GM18526 (cell line): Measurements from ENCODE around the gene QRICH1.
A peak's percentile ranks its signal among the peaks of the same experiment; 100 is the strongest.

ENCODE experiments used
- POLR2A ChIP-seq: IDR thresholded peaks from 3 replicates; pipeline ENCODE4 v1.6.1; 2011; ENCODE audit not compliant: insufficient read length; ENCODE audit errors: extremely low read depth

The QRICH1 gene

DNA sequence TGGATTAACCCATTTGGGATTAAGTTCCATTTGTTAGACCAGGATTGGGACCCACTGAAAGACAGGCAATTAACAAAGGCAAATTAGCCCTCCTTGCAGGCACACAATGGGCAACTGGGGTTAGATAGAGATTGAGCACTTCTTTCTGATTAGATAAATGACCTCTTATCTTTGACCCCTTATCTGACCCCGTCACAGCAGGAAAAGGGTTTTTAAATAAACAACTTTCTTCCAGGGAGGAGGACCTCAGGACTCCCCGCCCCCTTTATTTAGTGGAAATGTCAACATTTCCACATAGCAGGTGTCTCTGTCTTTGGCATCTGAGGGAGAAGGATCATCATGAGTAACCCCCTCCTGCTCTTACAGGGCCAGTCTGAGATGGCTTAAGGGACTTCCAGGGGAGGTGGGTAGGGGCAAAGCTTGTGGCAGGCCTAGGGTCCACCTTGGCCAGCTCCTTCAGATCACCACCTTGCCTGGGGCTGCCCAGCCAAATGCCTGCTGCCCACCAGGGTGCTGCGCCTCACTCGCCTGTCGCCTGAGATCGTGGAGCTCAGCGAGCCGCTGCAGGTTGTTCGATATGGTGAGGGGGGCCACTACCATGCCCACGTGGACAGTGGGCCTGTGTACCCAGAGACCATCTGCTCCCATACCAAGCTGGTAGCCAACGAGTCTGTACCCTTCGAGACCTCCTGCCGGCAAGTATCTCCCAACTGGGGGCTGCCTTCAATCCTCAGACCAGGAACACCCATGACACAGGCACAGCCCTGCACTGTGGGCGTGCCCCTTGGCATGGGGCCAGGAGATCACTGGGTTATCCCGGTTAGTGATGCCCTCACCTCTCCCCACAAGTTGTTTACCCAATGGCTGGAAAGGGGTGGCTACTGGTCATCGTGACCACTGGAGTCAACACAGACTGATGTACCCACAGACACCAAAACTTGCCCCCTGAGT is 89.2 kb downstream of the QRICH1 start:
- TF ChIP-seq POLR2A: no peak

GRCh38 chr3:49001155-49001554 is 92.7 kb downstream of the QRICH1 start:
- TF ChIP-seq POLR2A: no peak

DNA sequence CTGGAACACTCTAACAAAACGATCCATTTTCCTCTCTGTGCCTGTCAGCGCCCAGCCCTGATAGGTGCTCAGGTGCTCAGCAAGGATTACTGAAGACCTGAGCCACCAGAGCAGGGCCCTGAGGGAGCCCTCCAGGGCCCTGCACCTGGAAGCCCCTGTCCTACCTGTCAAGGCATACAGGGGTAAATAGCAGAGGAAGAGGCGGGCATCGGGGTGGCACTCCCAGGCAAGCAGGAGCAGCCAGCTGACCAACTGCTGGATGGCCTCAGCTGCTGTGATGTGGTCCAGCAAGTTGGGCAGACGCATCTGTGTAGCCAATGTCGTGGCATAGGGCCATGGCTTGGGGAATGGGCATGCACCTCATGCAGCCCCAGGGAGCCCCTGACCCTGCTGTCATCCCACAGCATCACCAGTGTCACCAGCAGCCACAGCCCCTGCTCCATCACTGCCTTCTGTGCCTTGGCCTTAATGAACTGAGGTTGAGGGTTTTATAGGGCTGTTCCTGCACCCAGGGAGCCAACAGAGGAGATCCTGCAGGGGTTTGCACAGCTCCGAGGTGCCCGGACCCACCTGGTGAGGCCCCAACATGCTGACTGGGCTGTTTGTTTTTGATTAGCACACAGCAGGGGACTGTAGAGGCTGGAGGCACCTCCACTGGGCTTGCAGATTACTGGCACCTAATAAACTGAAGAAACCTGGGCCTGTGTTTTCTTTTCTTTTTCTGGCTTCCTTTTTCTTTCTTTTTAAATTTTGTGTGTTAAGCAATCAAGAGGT is 94.6 kb downstream of the QRICH1 start:
- no peak for TF ChIP-seq POLR2A

DNA sequence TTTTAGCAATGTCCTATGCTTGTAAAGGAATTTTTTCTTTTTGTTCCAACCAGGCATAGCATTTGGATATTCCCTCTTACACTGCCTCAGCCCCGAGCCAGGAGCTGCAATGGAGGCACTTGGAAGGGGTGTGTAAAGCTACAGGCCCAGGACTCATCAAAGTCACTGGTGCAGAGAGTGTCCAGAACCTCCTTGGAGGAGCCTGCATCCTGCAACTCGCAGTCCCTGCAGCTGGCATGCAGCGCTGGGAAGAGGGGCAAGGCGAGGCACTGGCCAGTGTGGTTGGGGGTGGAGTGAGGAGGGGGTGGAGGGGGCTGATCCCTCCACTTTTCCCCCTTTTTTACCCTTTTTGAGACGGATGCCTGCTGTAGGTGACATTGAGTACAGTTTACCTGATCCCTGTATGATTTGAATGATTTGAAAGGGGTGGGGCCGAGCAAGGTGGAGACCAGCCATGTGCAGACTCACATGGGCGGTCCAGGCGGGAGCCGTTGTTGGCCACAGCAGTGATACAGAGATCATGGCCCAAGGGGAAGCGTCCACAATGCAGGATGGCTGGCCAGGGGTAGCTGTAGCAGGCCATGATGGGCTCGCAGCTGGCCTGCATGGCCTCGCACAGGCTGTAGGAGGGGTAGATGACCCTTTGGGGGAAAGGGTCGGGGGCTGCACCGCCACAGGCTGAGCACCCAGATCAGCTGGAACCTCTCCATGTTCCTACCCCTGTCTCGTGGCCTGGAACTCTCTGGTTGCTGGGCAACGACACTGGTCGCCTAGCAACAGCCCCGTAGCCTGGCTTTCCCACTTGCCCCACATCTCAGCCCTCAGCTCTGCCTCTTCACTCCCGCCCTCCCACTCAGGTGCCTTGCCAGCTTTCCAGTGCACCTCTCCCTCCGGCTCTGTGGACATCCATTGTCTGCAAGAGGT is 95.9 kb downstream of the QRICH1 start:
- TF ChIP-seq POLR2A: no peak

GRCh38 chr3:48997102-48997635 is 96.7 kb downstream of the QRICH1 start:
- TF ChIP-seq POLR2A: no peak

- no peak for TF ChIP-seq POLR2A
These were observed 97.2 kb downstream of the QRICH1 start for GRCh38 chr3:48996640-48997039.

- TF ChIP-seq POLR2A: no peak
These were observed 100.0 kb downstream of the QRICH1 start for GRCh38 chr3:48993834-48994233.

DNA sequence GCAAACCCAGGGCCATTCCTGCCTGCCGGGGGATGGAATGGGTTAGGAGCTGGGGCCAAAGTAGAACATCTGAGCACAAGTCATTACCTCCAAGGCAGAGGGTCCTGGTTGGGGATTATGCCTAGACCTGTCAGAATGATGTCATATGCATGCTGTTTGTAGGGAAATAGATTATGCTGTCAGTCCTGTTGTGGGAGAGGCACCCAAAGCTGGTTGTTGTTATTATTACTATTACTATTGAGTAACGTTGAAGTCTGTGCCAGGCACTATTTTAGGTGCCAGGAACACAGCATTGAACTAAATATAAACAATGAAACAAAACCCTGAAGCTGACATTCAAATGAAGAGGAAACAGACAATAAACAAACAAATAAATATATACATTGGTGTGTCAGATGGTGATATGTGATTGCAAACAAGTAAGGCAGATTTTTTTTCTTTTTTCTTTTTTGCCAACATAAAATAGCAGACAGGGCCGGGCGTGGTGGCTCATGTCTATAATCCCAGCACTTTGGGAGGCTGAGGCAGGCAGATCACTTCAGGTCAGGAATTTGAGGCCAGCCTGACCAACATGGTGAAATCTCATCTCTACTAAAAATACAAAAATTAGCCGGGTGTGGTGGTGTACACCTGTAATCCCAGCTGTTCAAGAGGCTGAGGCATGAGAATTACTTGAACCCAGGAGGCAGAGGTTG is 101.9 kb downstream of the QRICH1 start:
- no peak for TF ChIP-seq POLR2A

GRCh38 chr3:48990636-48991469 is 103.0 kb downstream of the QRICH1 start:
- no peak for TF ChIP-seq POLR2A

DNA sequence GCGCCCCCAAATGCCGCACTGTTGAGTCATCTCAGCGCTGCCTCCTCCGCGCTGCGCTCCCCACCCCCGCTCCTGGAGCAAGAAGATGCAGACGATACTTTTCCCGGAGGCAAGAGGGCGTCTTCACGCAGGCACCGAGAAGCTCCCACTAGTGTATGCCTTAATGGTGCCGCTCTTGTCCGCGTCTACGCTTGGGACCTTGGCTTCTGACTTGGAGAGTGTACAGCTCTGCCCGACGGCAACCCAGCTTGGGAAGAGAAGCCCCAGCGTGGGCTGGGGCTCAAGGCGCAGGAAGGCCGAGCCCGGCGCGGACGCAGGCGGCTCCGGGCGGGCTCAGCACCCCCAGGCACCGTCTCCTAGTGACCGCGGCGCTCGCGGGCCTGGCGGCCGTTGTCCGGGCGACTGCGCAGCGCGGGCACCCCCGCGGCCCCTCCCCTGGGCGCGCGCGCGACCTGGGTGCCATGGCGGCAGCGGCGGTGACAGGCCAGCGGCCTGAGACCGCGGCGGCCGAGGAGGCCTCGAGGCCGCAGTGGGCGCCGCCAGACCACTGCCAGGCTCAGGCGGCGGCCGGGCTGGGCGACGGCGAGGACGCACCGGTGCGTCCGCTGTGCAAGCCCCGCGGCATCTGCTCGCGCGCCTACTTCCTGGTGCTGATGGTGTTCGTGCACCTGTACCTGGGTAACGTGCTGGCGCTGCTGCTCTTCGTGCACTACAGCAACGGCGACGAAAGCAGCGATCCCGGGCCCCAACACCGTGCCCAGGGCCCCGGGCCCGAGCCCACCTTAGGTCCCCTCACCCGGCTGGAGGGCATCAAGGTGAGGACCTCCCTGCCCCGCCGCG is 103.9 kb downstream of the QRICH1 start, which contains the start of gene P4HTM:
TSS of gene P4HTM (plus strand) at position 446 of the 840 bp plus-strand sequence. CDS start at position 462, 16 bp downstream.
- TF ChIP-seq POLR2A: peak; percentile 27

DNA sequence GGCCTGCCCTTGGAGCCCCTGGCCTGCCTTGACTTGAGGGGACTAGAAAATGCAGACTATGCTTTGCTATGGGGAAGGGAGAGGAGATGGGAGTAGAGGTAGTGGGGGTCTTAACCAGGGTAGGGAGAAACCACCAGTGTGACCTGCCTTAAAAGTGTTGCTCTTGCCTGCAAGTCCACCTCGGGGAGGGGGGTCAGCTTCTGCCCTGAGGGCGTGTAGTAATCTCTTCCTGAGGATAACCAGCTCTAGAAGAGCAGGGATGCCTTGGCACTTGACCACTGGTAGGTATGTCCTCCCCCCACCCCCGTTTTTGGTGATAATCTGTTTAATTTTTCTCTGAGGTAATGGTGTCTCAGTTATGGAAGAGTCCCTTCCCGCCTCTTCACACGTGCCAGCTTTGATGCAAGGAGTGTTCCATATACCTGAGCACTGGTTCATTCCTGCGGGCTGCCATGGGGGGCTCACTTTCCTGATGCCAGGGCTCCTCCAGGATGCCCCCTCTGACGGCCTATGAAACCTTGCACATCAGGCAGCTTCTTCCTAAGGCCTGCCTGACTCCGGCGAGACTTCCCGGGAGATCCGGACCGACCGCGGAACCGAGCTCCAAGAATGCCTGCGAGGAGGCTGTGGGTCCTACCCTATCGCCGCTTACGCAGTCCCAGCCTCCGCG is 104.6 kb downstream of the QRICH1 start:
- TF ChIP-seq POLR2A: no peak
